NOMO-1 treated with DMSO at 0.1 percent for 48 hours (cell line): ENCODE measurements around the gene ABCC3.

Experiments
- DNase-seq: peaks from one replicate; lab custom pipeline; 2025; ENCODE audit not compliant: unreplicated experiment; lab: John Stamatoyannopoulos, UW

Gene ABCC3

GRCh38 chr17:50682441-50682840 lies 47.8 kb downstream of the ABCC3 start:
- no peak for DNase-seq

GRCh38 chr17:50682938-50683337 lies 48.3 kb downstream of the ABCC3 start:
- no peak for DNase-seq

- no peak for DNase-seq
These were observed 49.0 kb downstream of the ABCC3 start for GRCh38 chr17:50683434-50684287.

- DNase-seq: no peak
These were observed 49.6 kb downstream of the ABCC3 start for GRCh38 chr17:50684288-50684611.

- no peak for DNase-seq
These were observed 50.1 kb downstream of the ABCC3 start for GRCh38 chr17:50684612-50685333.

GRCh38 chr17:50685334-50685665 lies 50.6 kb downstream of the ABCC3 start:
- no peak for DNase-seq

GRCh38 chr17:50685691-50686493 lies 51.2 kb downstream of the ABCC3 start:
- no peak for DNase-seq

- DNase-seq: no peak
These were observed 52.0 kb downstream of the ABCC3 start for GRCh38 chr17:50686494-50687199.

- no peak for DNase-seq
These were observed 52.8 kb downstream of the ABCC3 start for GRCh38 chr17:50687200-50688066.

GRCh38 chr17:50688245-50688644 lies 53.6 kb downstream of the ABCC3 start:
- no peak for DNase-seq

- no peak for DNase-seq
These were observed 54.6 kb downstream of the ABCC3 start for GRCh38 chr17:50689251-50689650.

GRCh38 chr17:50689956-50690886 lies 55.5 kb downstream of the ABCC3 start:
- DNase-seq: no peak

- peak; percentile 15 for DNase-seq
These were observed 56.3 kb downstream of the ABCC3 start for GRCh38 chr17:50690887-50691549.

GRCh38 chr17:50691550-50692447 lies 57.1 kb downstream of the ABCC3 start:
- DNase-seq: no peak

GRCh38 chr17:50692448-50693035 lies 57.9 kb downstream of the ABCC3 start:
- DNase-seq: no peak

- DNase-seq: no peak
These were observed 58.5 kb downstream of the ABCC3 start for GRCh38 chr17:50693036-50693682.
